Measurements from ENCODE around the gene ATF7. TPM values are rescaled to one million over a fixed set of nuclear protein-coding genes. Genes with fewer than 3 reads are reported as not detected.

Gene ATF7
- total RNA-seq, 1 donor from 2014 or later: 26.6 TPM

- Histone ChIP-seq H3K9ac (ENCODE audit: low read depth in 1 of 3, low read length in 3 of 3) (no peak overlapping the region), H3K4me1 (ENCODE audit: control insufficient read depth in 3 of 3, insufficient read depth in 3 of 3, low read length in 3 of 3) (no peaks in the 10 kb centered on the region), H3K4me3 (ENCODE audit: low read length in 3 of 3) (no peak overlapping the region), H3K9me3 (ENCODE audit: control insufficient read depth in 3 of 3, low read length in 3 of 3) (no peaks in the 10 kb centered on the region), H3K27me3 (ENCODE audit: control insufficient read depth in 3 of 3, insufficient read depth in 3 of 3, low read length in 3 of 3) (no peaks in the 10 kb centered on the region), H3K27ac (ENCODE audit: low read depth, low read length) (no peak overlapping the region), H3K36me3 (ENCODE audit: control insufficient read depth in 3 of 3, insufficient read depth in 3 of 3, low read length in 3 of 3) (peaks cover 40 to 54% (median 53%) of the 10 kb centered on the region in 3 donors)
Observed at GRCh38 chr12:53523131-53523530, 103.1 kb downstream of the ATF7 start.

GRCh38 chr12:53518381-53518780 lies 107.8 kb downstream of the ATF7 start:
- H3K9ac ChIP-seq (ENCODE audit: low read depth in 1 of 3, low read length in 3 of 3): no peak overlapping the region
- no peaks in the 10 kb centered on the region for H3K9me3 ChIP-seq (ENCODE audit: control insufficient read depth in 3 of 3, low read length in 3 of 3)
- no peaks in the 10 kb centered on the region for H3K4me1 ChIP-seq (ENCODE audit: control insufficient read depth in 3 of 3, insufficient read depth in 3 of 3, low read length in 3 of 3)
- no peaks in the 10 kb centered on the region for H3K27me3 ChIP-seq (ENCODE audit: control insufficient read depth in 3 of 3, insufficient read depth in 3 of 3, low read length in 3 of 3)
- no peak overlapping the region for H3K4me3 ChIP-seq (ENCODE audit: low read length in 3 of 3)
- H3K27ac ChIP-seq (ENCODE audit: low read depth, low read length): no peak overlapping the region
- peaks cover 58 to 79% (median 74%) of the 10 kb centered on the region in 3 donors for H3K36me3 ChIP-seq (ENCODE audit: control insufficient read depth in 3 of 3, insufficient read depth in 3 of 3, low read length in 3 of 3)

DNA sequence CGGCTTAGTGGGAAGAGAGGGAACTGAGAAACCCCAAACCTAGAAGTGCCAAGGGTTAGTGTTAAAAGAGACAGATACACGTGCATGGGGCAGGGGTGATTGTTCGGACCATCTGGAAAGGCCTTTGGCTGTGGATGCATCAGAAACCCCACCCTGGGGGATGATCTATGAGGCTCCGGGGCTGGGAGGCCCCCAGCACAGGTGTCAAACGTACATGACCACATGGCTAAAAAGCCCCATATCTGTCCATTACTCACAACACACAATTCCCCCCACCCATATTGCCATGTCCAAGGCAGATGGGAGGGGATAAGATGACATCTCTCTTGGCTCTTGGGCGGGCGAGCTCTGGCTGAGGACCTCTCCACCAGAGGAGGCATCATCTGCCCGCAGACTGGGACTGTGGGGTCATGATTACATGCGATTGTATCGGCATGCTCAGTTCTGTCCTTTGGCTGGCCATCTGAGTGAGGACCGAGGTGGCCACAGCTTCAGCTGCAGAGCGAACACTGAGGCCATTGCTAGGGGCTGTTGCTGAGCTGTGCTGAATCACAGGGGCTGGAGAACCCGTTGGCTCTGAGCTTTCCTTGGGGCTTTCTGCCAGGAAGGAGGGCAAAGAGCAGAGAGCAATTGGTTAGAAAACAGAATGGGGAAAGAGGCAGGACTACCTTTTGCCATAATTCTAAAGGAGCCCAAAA lies 109.3 kb downstream of the ATF7 start:
- H3K36me3 ChIP-seq (ENCODE audit: control insufficient read depth in 3 of 3, insufficient read depth in 3 of 3, low read length in 3 of 3): peaks cover 59 to 79% (median 73%) of the 10 kb centered on the region in 3 donors
- H3K27ac ChIP-seq (ENCODE audit: low read depth, low read length): no peak overlapping the region
- no peaks in the 10 kb centered on the region for H3K27me3 ChIP-seq (ENCODE audit: control insufficient read depth in 3 of 3, insufficient read depth in 3 of 3, low read length in 3 of 3)
- no peaks in the 10 kb centered on the region for H3K4me1 ChIP-seq (ENCODE audit: control insufficient read depth in 3 of 3, insufficient read depth in 3 of 3, low read length in 3 of 3)
- no peaks in the 10 kb centered on the region for H3K9me3 ChIP-seq (ENCODE audit: control insufficient read depth in 3 of 3, low read length in 3 of 3)
- no peak overlapping the region for H3K9ac ChIP-seq (ENCODE audit: low read depth in 1 of 3, low read length in 3 of 3)
- H3K4me3 ChIP-seq (ENCODE audit: low read length in 3 of 3): no peak overlapping the region

- no peaks in the 10 kb centered on the region for H3K27me3 ChIP-seq (ENCODE audit: control insufficient read depth in 3 of 3, insufficient read depth in 3 of 3, low read length in 3 of 3)
- peaks cover 57 to 77% (median 75%) of the 10 kb centered on the region in 3 donors for H3K36me3 ChIP-seq (ENCODE audit: control insufficient read depth in 3 of 3, insufficient read depth in 3 of 3, low read length in 3 of 3)
- no peaks in the 10 kb centered on the region for H3K4me1 ChIP-seq (ENCODE audit: control insufficient read depth in 3 of 3, insufficient read depth in 3 of 3, low read length in 3 of 3)
- H3K4me3 ChIP-seq (ENCODE audit: low read length in 3 of 3): no peak overlapping the region
- no peak overlapping the region for H3K27ac ChIP-seq (ENCODE audit: low read depth, low read length)
- no peaks in the 10 kb centered on the region for H3K9me3 ChIP-seq (ENCODE audit: control insufficient read depth in 3 of 3, low read length in 3 of 3)
- no peak overlapping the region for H3K9ac ChIP-seq (ENCODE audit: low read depth in 1 of 3, low read length in 3 of 3)
Observed at GRCh38 chr12:53515291-53515680, 110.9 kb downstream of the ATF7 start.

GRCh38 chr12:53514628-53515290 lies 111.4 kb downstream of the ATF7 start:
- H3K4me3 ChIP-seq (ENCODE audit: low read length in 3 of 3): no peak overlapping the region
- H3K36me3 ChIP-seq (ENCODE audit: control insufficient read depth in 3 of 3, insufficient read depth in 3 of 3, low read length in 3 of 3): peaks cover 52 to 78% (median 71%) of the 10 kb centered on the region in 3 donors
- no peaks in the 10 kb centered on the region for H3K4me1 ChIP-seq (ENCODE audit: control insufficient read depth in 3 of 3, insufficient read depth in 3 of 3, low read length in 3 of 3)
- no peaks in the 10 kb centered on the region for H3K9me3 ChIP-seq (ENCODE audit: control insufficient read depth in 3 of 3, low read length in 3 of 3)
- H3K9ac ChIP-seq (ENCODE audit: low read depth in 1 of 3, low read length in 3 of 3): no peak overlapping the region
- no peaks in the 10 kb centered on the region for H3K27me3 ChIP-seq (ENCODE audit: control insufficient read depth in 3 of 3, insufficient read depth in 3 of 3, low read length in 3 of 3)
- H3K27ac ChIP-seq (ENCODE audit: low read depth, low read length): no peak overlapping the region

- no peak overlapping the region for H3K9ac ChIP-seq (ENCODE audit: low read depth in 1 of 3, low read length in 3 of 3)
Observed at GRCh38 chr12:53513712-53514410, 112.3 kb downstream of the ATF7 start.

DNA sequence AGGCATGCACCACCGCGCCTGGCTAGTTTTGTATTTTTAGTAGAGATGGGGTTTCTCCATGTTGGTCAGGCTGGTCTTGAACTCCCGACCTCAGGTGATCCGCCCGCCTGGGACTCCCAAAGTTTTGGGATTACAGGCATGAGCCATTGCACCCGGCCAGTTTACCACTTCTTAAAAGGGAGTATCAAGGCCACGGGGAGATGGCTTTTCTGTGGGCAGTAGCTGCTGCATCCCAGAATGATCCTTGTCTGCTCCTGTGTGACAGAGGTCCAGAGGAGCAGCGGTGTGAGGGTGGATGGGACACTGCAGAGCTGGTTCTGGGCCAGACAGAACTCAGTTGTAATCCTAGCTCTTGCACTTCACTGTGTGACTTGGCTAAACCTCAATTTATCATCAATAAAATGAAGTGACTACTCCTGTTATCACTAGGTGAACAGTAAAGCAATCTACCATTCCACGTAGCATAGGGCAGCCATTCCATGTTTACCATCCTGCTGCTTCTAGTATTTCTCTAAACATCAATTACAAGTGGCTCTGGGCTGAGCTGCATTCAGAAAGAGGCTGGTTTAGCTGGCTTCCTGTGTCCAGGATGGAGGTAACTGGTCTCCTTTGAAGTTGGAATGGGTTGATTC lies 115.9 kb downstream of the ATF7 start:
- H3K9ac ChIP-seq (ENCODE audit: low read depth in 1 of 3, low read length in 3 of 3): no peak overlapping the region
- peaks cover 49 to 62% (median 60%) of the 10 kb centered on the region in 3 donors for H3K36me3 ChIP-seq (ENCODE audit: control insufficient read depth in 3 of 3, insufficient read depth in 3 of 3, low read length in 3 of 3)

More at GRCh38 chr12:53513712-53514410, 112.3 kb downstream of the ATF7 start:
- H3K9me3 ChIP-seq (ENCODE audit: control insufficient read depth in 3 of 3, low read length in 3 of 3): no peaks in the 10 kb centered on the region
- peaks cover under 1 to 1% (median under 1%) of the 10 kb centered on the region in 3 donors for H3K4me1 ChIP-seq (ENCODE audit: control insufficient read depth in 3 of 3, insufficient read depth in 3 of 3, low read length in 3 of 3)
- no peak overlapping the region for H3K4me3 ChIP-seq (ENCODE audit: low read length in 3 of 3)
- peaks cover 47 to 73% (median 65%) of the 10 kb centered on the region in 3 donors for H3K36me3 ChIP-seq (ENCODE audit: control insufficient read depth in 3 of 3, insufficient read depth in 3 of 3, low read length in 3 of 3)
- no peaks in the 10 kb centered on the region for H3K27me3 ChIP-seq (ENCODE audit: control insufficient read depth in 3 of 3, insufficient read depth in 3 of 3, low read length in 3 of 3)
- H3K27ac ChIP-seq (ENCODE audit: low read depth, low read length): no peak overlapping the region

DNA sequence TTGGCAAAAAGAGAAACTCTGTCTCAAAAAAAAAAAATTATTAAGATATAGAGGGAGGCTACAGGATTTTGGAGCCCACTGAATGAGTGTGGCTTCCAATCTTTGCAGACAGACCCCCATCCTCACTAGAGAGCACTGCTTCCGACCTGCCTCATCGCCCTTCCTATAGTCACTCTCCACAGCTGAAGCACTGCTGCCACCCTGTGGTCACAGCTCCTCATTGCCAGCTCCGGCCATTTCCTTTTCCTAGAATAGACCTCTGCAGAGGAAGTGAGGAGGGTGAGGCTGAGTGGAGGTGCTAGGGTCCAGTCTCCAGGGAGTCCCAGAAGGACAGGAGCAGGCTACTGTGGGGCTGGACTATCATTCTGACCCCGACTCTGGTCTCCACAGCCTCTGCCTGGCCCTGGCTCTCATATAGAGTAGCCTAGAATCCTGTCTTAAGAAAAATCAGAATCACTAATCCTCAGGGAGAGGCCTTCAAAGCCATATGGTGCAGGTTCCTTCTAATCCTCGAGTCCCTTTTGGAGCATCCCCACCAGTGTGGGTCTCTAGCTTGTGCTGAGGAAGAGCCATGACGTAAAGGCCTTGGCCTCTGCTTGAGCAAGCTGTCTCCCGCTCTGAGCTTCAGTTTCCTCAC lies 117.5 kb downstream of the ATF7 start:
- Histone ChIP-seq H3K9me3 (ENCODE audit: control insufficient read depth in 3 of 3, low read length in 3 of 3) (no peaks in the 10 kb centered on the region), H3K9ac (ENCODE audit: low read depth in 1 of 3, low read length in 3 of 3) (peak overlapping the region in 1 of 3 donors; percentile 54), H3K27ac (ENCODE audit: low read depth, low read length) (no peak overlapping the region), H3K36me3 (ENCODE audit: control insufficient read depth in 3 of 3, insufficient read depth in 3 of 3, low read length in 3 of 3) (peaks cover 44 to 61% (median 51%) of the 10 kb centered on the region in 3 donors), H3K4me1 (ENCODE audit: control insufficient read depth in 3 of 3, insufficient read depth in 3 of 3, low read length in 3 of 3) (peaks cover 6 to 23% (median 9%) of the 10 kb centered on the region in 3 donors), H3K27me3 (ENCODE audit: control insufficient read depth in 3 of 3, insufficient read depth in 3 of 3, low read length in 3 of 3) (no peaks in the 10 kb centered on the region), H3K4me3 (ENCODE audit: low read length in 3 of 3) (no peak overlapping the region)

More for the DNA sequence above, 115.9 kb downstream of the ATF7 start:
- H3K9me3 ChIP-seq (ENCODE audit: control insufficient read depth in 3 of 3, low read length in 3 of 3): no peaks in the 10 kb centered on the region
- H3K4me1 ChIP-seq (ENCODE audit: control insufficient read depth in 3 of 3, insufficient read depth in 3 of 3, low read length in 3 of 3): peaks cover 6 to 14% (median 6%) of the 10 kb centered on the region in 3 donors
- no peak overlapping the region for H3K27ac ChIP-seq (ENCODE audit: low read depth, low read length)
- H3K4me3 ChIP-seq (ENCODE audit: low read length in 3 of 3): no peak overlapping the region
- no peaks in the 10 kb centered on the region for H3K27me3 ChIP-seq (ENCODE audit: control insufficient read depth in 3 of 3, insufficient read depth in 3 of 3, low read length in 3 of 3)

GRCh38 chr12:53507603-53507885 lies 118.6 kb downstream of the ATF7 start:
- Histone ChIP-seq H3K36me3 (ENCODE audit: control insufficient read depth in 3 of 3, insufficient read depth in 3 of 3, low read length in 3 of 3) (peaks cover 38 to 56% (median 40%) of the 10 kb centered on the region in 3 donors), H3K4me1 (ENCODE audit: control insufficient read depth in 3 of 3, insufficient read depth in 3 of 3, low read length in 3 of 3) (peaks cover 11 to 27% (median 12%) of the 10 kb centered on the region in 3 donors), H3K27me3 (ENCODE audit: control insufficient read depth in 3 of 3, insufficient read depth in 3 of 3, low read length in 3 of 3) (no peaks in the 10 kb centered on the region), H3K9me3 (ENCODE audit: control insufficient read depth in 3 of 3, low read length in 3 of 3) (no peaks in the 10 kb centered on the region), H3K27ac (ENCODE audit: low read depth, low read length) (no peak overlapping the region), H3K9ac (ENCODE audit: low read depth in 1 of 3, low read length in 3 of 3) (no peak overlapping the region), H3K4me3 (ENCODE audit: low read length in 3 of 3) (no peak overlapping the region)

All from skeletal muscle tissue (tissue), 4 donors.